ENCODE measurements around the gene PYGO2. TPM values are rescaled to one million over a fixed set of nuclear protein-coding genes. Genes with fewer than 3 reads are reported as not detected.
A peak's percentile ranks its signal among the peaks of the same experiment; 100 is the strongest.

The PYGO2 gene
- total RNA-seq, 1 donor from 2014 or later = 7.4 TPM

- Histone ChIP-seq H3K36me3 (ENCODE audit: control insufficient read depth, insufficient read depth, low read length) (no peaks in the 10 kb centered on the region), H3K27me3 (ENCODE audit: control insufficient read depth, insufficient read depth, low read length) (no peaks in the 10 kb centered on the region), H3K4me3 (ENCODE audit: low read depth, low read length) (no peak overlapping the region)
- no peak for FAIRE-seq
- TF ChIP-seq, protein P1, sequence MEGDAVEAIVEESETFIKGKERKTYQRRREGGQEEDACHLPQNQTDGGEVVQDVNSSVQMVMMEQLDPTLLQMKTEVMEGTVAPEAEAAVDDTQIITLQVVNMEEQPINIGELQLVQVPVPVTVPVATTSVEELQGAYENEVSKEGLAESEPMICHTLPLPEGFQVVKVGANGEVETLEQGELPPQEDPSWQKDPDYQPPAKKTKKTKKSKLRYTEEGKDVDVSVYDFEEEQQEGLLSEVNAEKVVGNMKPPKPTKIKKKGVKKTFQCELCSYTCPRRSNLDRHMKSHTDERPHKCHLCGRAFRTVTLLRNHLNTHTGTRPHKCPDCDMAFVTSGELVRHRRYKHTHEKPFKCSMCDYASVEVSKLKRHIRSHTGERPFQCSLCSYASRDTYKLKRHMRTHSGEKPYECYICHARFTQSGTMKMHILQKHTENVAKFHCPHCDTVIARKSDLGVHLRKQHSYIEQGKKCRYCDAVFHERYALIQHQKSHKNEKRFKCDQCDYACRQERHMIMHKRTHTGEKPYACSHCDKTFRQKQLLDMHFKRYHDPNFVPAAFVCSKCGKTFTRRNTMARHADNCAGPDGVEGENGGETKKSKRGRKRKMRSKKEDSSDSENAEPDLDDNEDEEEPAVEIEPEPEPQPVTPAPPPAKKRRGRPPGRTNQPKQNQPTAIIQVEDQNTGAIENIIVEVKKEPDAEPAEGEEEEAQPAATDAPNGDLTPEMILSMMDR (IDR thresholded peaks at IDR 0.05; ENCODE audit: insufficient read depth, low read length, severe bottlenecking) = no peak
- DNase-seq (ENCODE audit: low read depth) = no peak
Measured at GRCh38 chr1:154945160-154945961, 16.2 kb downstream of the PYGO2 start.

DNA sequence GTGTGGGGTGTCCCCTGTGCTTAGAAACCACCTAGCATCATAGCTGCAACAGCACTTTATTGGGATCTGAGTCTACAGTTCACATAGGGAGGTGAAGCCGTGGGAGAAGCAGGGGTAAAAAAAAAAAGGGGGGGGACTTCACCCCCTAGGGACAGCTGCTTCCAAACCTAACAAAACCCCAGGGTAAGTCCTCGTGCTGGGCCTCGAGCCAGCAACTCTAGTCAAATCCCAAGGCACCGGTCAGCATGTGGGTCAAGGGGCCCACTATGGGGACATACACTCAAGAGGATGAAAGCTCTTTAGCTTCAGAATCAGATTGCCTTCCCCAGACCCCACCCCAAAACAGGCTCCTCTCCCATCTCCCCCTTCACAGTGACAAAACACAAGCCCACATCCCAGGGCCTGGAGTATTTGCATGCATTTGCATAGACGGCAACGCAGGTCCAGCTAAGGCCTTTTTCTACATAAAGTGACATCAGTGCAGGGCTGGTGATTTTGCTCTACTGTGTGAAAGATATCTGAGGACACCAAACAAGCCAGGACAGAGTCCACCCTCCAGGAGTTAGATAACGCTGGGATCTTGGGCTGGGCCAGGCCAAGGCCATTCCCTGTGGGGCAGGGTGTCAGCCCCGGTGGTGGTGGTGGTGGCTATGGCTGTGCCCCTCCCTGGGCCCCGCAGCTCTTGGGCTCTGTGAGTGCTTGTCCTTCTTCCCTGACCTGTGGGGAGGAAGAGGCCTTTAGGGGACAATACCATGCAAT, 17.0 kb downstream of the PYGO2 start:
- Histone ChIP-seq H3K4me3 (ENCODE audit: low read depth, low read length) (no peak overlapping the region), H3K36me3 (ENCODE audit: control insufficient read depth, insufficient read depth, low read length) (no peaks in the 10 kb centered on the region), H3K27me3 (ENCODE audit: control insufficient read depth, insufficient read depth, low read length) (no peaks in the 10 kb centered on the region)
- TF ChIP-seq, protein P1 (IDR thresholded peaks at IDR 0.05; ENCODE audit: insufficient read depth, low read length, severe bottlenecking) = no peak
- DNase-seq (ENCODE audit: low read depth) (no peak), FAIRE-seq (no peak)

- no peaks in the 10 kb centered on the region for H3K27me3 ChIP-seq (ENCODE audit: control insufficient read depth, insufficient read depth, low read length)
- TF ChIP-seq, protein P1 (IDR thresholded peaks at IDR 0.05; ENCODE audit: insufficient read depth, low read length, severe bottlenecking) = peak; percentile 96
- peak; percentile 22 for DNase-seq (ENCODE audit: low read depth)
- no peak for FAIRE-seq
- H3K36me3 ChIP-seq (ENCODE audit: control insufficient read depth, insufficient read depth, low read length) = no peaks in the 10 kb centered on the region
- H3K4me3 ChIP-seq (ENCODE audit: low read depth, low read length) = no peak overlapping the region
Measured at GRCh38 chr1:154943649-154944400, 17.8 kb downstream of the PYGO2 start.

GRCh38 chr1:154941333-154942013, 20.1 kb downstream of the PYGO2 start:
- Histone ChIP-seq H3K4me3 (ENCODE audit: low read depth, low read length) (no peak overlapping the region), H3K36me3 (ENCODE audit: control insufficient read depth, insufficient read depth, low read length) (no peaks in the 10 kb centered on the region), H3K27me3 (ENCODE audit: control insufficient read depth, insufficient read depth, low read length) (no peaks in the 10 kb centered on the region)
- TF ChIP-seq, protein P1 (IDR thresholded peaks at IDR 0.05; ENCODE audit: insufficient read depth, low read length, severe bottlenecking) = no peak
- FAIRE-seq = no peak
- no peak for DNase-seq (ENCODE audit: low read depth)

DNA sequence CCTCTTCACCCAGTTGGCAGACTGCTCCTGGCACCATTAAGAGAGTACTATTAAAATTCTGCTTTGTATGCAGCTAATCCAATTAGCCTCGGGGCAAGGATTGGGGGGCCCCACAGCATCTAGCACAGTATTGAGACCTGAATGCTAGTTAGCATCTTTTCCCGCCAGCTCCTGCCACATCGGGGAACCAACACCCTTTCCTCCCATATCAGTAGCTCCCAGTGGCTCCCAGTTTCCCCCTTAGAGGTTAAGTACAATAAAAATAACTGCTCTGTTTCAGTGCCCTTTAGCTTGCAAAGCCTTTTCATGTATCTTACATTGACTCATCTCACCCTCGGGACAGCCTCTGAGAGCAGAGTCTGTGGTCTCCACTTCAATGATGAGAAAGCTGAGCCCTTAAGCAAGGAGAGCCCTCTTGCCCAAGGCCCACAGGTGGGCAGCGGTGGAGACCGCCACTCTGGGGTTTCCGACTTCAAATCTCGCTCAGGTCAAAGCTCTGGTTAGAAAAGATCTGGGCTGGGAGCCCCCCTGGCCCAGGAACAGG, 20.9 kb downstream of the PYGO2 start:
- DNase-seq (ENCODE audit: low read depth) = no peak
- no peak for FAIRE-seq
- H3K27me3 ChIP-seq (ENCODE audit: control insufficient read depth, insufficient read depth, low read length) = no peaks in the 10 kb centered on the region
- H3K36me3 ChIP-seq (ENCODE audit: control insufficient read depth, insufficient read depth, low read length) = no peaks in the 10 kb centered on the region
- no peak overlapping the region for H3K4me3 ChIP-seq (ENCODE audit: low read depth, low read length)
- TF ChIP-seq, protein P1 (IDR thresholded peaks at IDR 0.05; ENCODE audit: insufficient read depth, low read length, severe bottlenecking) = no peak
